Ureter (tissue), 1 donor: Measurements from ENCODE around the gene CLEC2D. TPM values are rescaled to one million over a fixed set of nuclear protein-coding genes. Genes with fewer than 3 reads are reported as not detected.
"Not testable (repeated sequence)": the region's sequence is repeated elsewhere in the genome, so short reads cannot be mapped to it uniquely, and the experiment has no call there.

Experiments used
- DNase-seq: peaks from one replicate; pipeline ENCODE4 v3.0.0-alpha.2; 2020; ENCODE audit warnings: low spot score
- total RNA-seq: library from RNA; stranded (reverse); gene quantifications from one replicate; pipeline ENCODE4 v1.2.4, GENCODE V29; 2023
- donor health status: DM: yes; HTN: yes; CAD: no.

Gene CLEC2D
- total RNA-seq, 1 donor from 2014 or later = 32.6 TPM

- DNase-seq = no peak
These were observed 18.2 kb upstream of the CLEC2D start for GRCh38 chr12:9651265-9651729.

GRCh38 chr12:9660046-9660445, 9.5 kb upstream of the CLEC2D start:
- no peak for DNase-seq

GRCh38 chr12:9661720-9662119, 7.8 kb upstream of the CLEC2D start:
- no peak for DNase-seq

- no peak for DNase-seq
These were observed 7.0 kb upstream of the CLEC2D start for GRCh38 chr12:9662488-9662887.

GRCh38 chr12:9667403-9668160, 1.9 kb upstream of the CLEC2D start:
- DNase-seq = no peak

- no peak for DNase-seq
These were observed 1.1 kb upstream of the CLEC2D start for GRCh38 chr12:9668161-9669018.

- no peak for DNase-seq
These were observed 540 bp upstream of the CLEC2D start for GRCh38 chr12:9669019-9669326.

GRCh38 chr12:9672340-9672739, 2.8 kb downstream of the CLEC2D start:
- not testable (repeated sequence) for DNase-seq

- no peak for DNase-seq
These were observed 4.1 kb downstream of the CLEC2D start for GRCh38 chr12:9673404-9674225.

GRCh38 chr12:9674226-9674590, 4.7 kb downstream of the CLEC2D start:
- DNase-seq = no peak

GRCh38 chr12:9682508-9682907, 13.0 kb downstream of the CLEC2D start:
- DNase-seq = not testable (repeated sequence)

GRCh38 chr12:9682949-9683348, 13.4 kb downstream of the CLEC2D start:
- DNase-seq = not testable (repeated sequence)

- DNase-seq = not testable (repeated sequence)
These were observed 15.9 kb downstream of the CLEC2D start for GRCh38 chr12:9685366-9685765.

GRCh38 chr12:9685915-9686314, 16.4 kb downstream of the CLEC2D start:
- DNase-seq = no peak

GRCh38 chr12:9687228-9687627, 17.7 kb downstream of the CLEC2D start:
- no peak for DNase-seq

GRCh38 chr12:9692909-9693308, 23.4 kb downstream of the CLEC2D start:
- DNase-seq = no peak

- DNase-seq = no peak
These were observed 24.7 kb downstream of the CLEC2D start for GRCh38 chr12:9694241-9694640.

GRCh38 chr12:9695150-9695549, 25.6 kb downstream of the CLEC2D start:
- DNase-seq = not testable (repeated sequence)

- DNase-seq = not testable (repeated sequence)
These were observed 26.1 kb downstream of the CLEC2D start for GRCh38 chr12:9695661-9696060.

GRCh38 chr12:9697619-9698018, 28.1 kb downstream of the CLEC2D start:
- DNase-seq = no peak

- DNase-seq = no peak
These were observed 29.2 kb downstream of the CLEC2D start for GRCh38 chr12:9698681-9699080.

GRCh38 chr12:9699269-9699897, 29.9 kb downstream of the CLEC2D start:
- DNase-seq = no peak
